ENCODE results near the gene WDR47.

DNA sequence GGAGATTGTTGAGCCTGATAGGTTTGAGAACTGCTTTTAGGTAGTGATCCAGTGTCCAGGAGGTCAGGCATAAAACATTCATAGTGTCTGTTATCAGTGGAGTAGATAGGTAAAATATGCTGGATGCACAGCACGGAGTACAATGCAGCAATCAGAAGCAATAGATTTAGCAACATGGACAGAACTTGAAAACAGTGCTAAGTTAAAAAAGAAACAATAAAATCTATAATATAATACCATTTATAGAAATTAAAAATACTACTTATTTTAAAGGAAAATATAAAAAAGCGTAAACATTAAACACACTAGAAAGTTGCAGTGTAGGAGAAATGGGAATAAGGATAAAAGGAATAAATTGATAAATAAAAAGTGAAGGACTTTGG is 37.3 kb upstream of the WDR47 start:
- TF ChIP-seq, protein P1, sequence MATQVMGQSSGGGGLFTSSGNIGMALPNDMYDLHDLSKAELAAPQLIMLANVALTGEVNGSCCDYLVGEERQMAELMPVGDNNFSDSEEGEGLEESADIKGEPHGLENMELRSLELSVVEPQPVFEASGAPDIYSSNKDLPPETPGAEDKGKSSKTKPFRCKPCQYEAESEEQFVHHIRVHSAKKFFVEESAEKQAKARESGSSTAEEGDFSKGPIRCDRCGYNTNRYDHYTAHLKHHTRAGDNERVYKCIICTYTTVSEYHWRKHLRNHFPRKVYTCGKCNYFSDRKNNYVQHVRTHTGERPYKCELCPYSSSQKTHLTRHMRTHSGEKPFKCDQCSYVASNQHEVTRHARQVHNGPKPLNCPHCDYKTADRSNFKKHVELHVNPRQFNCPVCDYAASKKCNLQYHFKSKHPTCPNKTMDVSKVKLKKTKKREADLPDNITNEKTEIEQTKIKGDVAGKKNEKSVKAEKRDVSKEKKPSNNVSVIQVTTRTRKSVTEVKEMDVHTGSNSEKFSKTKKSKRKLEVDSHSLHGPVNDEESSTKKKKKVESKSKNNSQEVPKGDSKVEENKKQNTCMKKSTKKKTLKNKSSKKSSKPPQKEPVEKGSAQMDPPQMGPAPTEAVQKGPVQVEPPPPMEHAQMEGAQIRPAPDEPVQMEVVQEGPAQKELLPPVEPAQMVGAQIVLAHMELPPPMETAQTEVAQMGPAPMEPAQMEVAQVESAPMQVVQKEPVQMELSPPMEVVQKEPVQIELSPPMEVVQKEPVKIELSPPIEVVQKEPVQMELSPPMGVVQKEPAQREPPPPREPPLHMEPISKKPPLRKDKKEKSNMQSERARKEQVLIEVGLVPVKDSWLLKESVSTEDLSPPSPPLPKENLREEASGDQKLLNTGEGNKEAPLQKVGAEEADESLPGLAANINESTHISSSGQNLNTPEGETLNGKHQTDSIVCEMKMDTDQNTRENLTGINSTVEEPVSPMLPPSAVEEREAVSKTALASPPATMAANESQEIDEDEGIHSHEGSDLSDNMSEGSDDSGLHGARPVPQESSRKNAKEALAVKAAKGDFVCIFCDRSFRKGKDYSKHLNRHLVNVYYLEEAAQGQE (IDR thresholded peaks at IDR 0.05; ENCODE audit: low read depth), result no peak
- TF ChIP-seq YY1 (IDR thresholded peaks at IDR 0.05; ENCODE audit: low read depth) (no peak), TAF1 (IDR thresholded peaks at IDR 0.05; ENCODE audit: low read depth) (no peak), EP300 (IDR thresholded peaks at IDR 0.05; ENCODE audit: borderline replicate concordance) (no peak), CEBPB (IDR thresholded peaks at IDR 0.05) (no peak), FOXM1 (IDR thresholded peaks at IDR 0.05; ENCODE audit: borderline replicate concordance, low read depth) (no peak), RAD21 (IDR thresholded peaks at IDR 0.05; ENCODE audit: low read depth) (no peak), NFIC (IDR thresholded peaks at IDR 0.05) (no peak), TEAD4 (IDR thresholded peaks at IDR 0.05) (no peak), ZBTB7A (IDR thresholded peaks at IDR 0.05; ENCODE audit: low read depth) (no peak), CREB1 (IDR thresholded peaks at IDR 0.05; ENCODE audit: low read depth) (no peak), EGR1 (IDR thresholded peaks at IDR 0.05) (no peak)
- TF ChIP-seq, protein P2, sequence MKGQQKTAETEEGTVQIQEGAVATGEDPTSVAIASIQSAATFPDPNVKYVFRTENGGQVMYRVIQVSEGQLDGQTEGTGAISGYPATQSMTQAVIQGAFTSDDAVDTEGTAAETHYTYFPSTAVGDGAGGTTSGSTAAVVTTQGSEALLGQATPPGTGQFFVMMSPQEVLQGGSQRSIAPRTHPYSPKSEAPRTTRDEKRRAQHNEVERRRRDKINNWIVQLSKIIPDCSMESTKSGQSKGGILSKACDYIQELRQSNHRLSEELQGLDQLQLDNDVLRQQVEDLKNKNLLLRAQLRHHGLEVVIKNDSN (IDR thresholded peaks at IDR 0.05), result no peak
